HepG2 (cell line): ENCODE data around the gene ZNF444. TPM values are rescaled to one million over a fixed set of nuclear protein-coding genes. Genes with fewer than 3 reads are reported as not detected.

Experiments used
- CCAR2 ChIP-seq: fragments of 200-400 bp; formaldehyde crosslinking; optimal IDR thresholded peaks from 2 replicates; pipeline ENCODE3; 2018; ENCODE audit warnings: low read depth, mild to moderate bottlenecking, low read length, moderate library complexity
- ELF1 ChIP-seq: sonication (generic); formaldehyde crosslinking; IDR thresholded peaks from 2 replicates; pipeline ENCODE4 v1.4.0; 2020; ENCODE audit warnings: missing genetic modification reagents
- EP300 ChIP-seq, 3 experiments: sonication (generic) in 1 of 3; formaldehyde crosslinking in 1 of 3; IDR thresholded peaks; 2 replicates each; pipeline versions ENCODE4 v1.5.1 to v1.6.1; 2011 to 2020; ENCODE audit warnings: low read depth in 2 of 3, low read length in 2 of 3, borderline replicate concordance in 1 of 3, improper control_type of control experiment in 1 of 3, mild to moderate bottlenecking in 1 of 3, missing genetic modification reagents in 1 of 3, moderate library complexity in 1 of 3
- HOXA3 ChIP-seq: sonication (generic); formaldehyde crosslinking; IDR thresholded peaks from 2 replicates; pipeline ENCODE4 v1.5.0; 2020; ENCODE audit warnings: missing genetic modification reagents
- KDM1A ChIP-seq: IDR thresholded peaks from 2 replicates; pipeline ENCODE4 v1.6.1; 2016; ENCODE audit warnings: missing compliant biosample characterization
- MAFG ChIP-seq: sonication (generic); formaldehyde crosslinking; IDR thresholded peaks from 2 replicates; pipeline ENCODE4 v1.5.1; 2020; ENCODE audit warnings: mild to moderate bottlenecking, missing genetic modification reagents
- MIXL1 ChIP-seq: IDR thresholded peaks from 2 replicates; pipeline ENCODE4 v1.6.1; 2016
- MLLT10 ChIP-seq: sonication (generic); formaldehyde crosslinking; IDR thresholded peaks from 2 replicates; pipeline ENCODE4 v1.4.0; 2020; ENCODE audit warnings: missing genetic modification reagents
- MTA3 ChIP-seq: sonication (generic); formaldehyde crosslinking; IDR thresholded peaks from 2 replicates; pipeline ENCODE4 v1.4.0; 2020; ENCODE audit warnings: missing genetic modification reagents
- NCOA5 ChIP-seq: sonication (generic); formaldehyde crosslinking; IDR thresholded peaks from 2 replicates; pipeline ENCODE4 v1.4.0; 2020; ENCODE audit warnings: missing genetic modification reagents
- PAF1 ChIP-seq: IDR thresholded peaks from 2 replicates; pipeline ENCODE4 v1.6.1; 2016; ENCODE audit warnings: missing genetic modification reagents, missing compliant biosample characterization
- RBFOX2 ChIP-seq: fragments of 200-400 bp; formaldehyde crosslinking; IDR thresholded peaks from 2 replicates; pipeline ENCODE4 v1.6.1; 2017; ENCODE audit warnings: low read depth, mild to moderate bottlenecking, low read length
- SIN3A ChIP-seq: IDR thresholded peaks from 2 replicates; pipeline ENCODE4 v1.6.1; 2011; ENCODE audit warnings: low read depth, mild to moderate bottlenecking, control low read depth, low read length, borderline replicate concordance
- SMYD3 ChIP-seq: sonication (generic); formaldehyde crosslinking; IDR thresholded peaks from 2 replicates; pipeline ENCODE4 v1.8.1; 2023; ENCODE audit warnings: mild to moderate bottlenecking, missing genetic modification reagents
- TOPORS ChIP-seq: sonication (generic); formaldehyde crosslinking; IDR thresholded peaks from 2 replicates; pipeline ENCODE4 v1.8.0; 2023; ENCODE audit warnings: mild to moderate bottlenecking, missing genetic modification reagents
- ZBTB20 ChIP-seq: sonication (generic); formaldehyde crosslinking; IDR thresholded peaks from 2 replicates; pipeline ENCODE4 v1.8.1; 2023; ENCODE audit warnings: missing genetic modification reagents, low read depth, mild to moderate bottlenecking, borderline replicate concordance
- ZBTB38 ChIP-seq: sonication (generic); formaldehyde crosslinking; IDR thresholded peaks from 2 replicates; pipeline ENCODE4 v1.5.1; 2020; ENCODE audit warnings: mild to moderate bottlenecking, missing genetic modification reagents
- ZC3H4 ChIP-seq: sonication (generic); formaldehyde crosslinking; IDR thresholded peaks from 2 replicates; pipeline ENCODE4 v1.4.0; 2020; ENCODE audit warnings: missing genetic modification reagents, borderline replicate concordance
- ZNF3 ChIP-seq: IDR thresholded peaks from 2 replicates; pipeline ENCODE4 v1.7.0; 2017; ENCODE audit warnings: inconsistent platforms
- ZNF33B ChIP-seq: sonication (generic); formaldehyde crosslinking; IDR thresholded peaks from 2 replicates; pipeline ENCODE4 v1.5.1; 2020; ENCODE audit warnings: mild to moderate bottlenecking, missing genetic modification reagents
- ZNF460 ChIP-seq: sonication (generic); formaldehyde crosslinking; IDR thresholded peaks from 2 replicates; pipeline ENCODE4 v1.5.1; 2020; ENCODE audit warnings: missing genetic modification reagents, mild to moderate bottlenecking, borderline replicate concordance
- ZNF530 ChIP-seq: sonication (generic); formaldehyde crosslinking; IDR thresholded peaks from 2 replicates; pipeline ENCODE4 v1.5.0; 2020; ENCODE audit warnings: low read depth, mild to moderate bottlenecking, missing genetic modification reagents
- ZNF878 ChIP-seq: sonication (generic); formaldehyde crosslinking; IDR thresholded peaks from 2 replicates; pipeline ENCODE4 v1.8.1; 2023; ENCODE audit warnings: mild to moderate bottlenecking, missing genetic modification reagents, moderate library complexity
- polyA plus RNA-seq, 8 experiments: library from polyadenylated mRNA; depleted of rRNA in 3 of 8; stranded (reverse) in 7 of 8; unstranded in 1 of 8; fragments of >200 nt; fragmentation: Illumina TruSeq in 4 of 8; extraction: Trizol in 4 of 8; gene quantifications; 2 replicates each; pipeline versions ENCODE4 v1.2.1 to v1.2.3, GENCODE V29; 2011 to 2016; ENCODE audit warnings: low read depth in 4 of 8, missing spikeins in 1 of 8, mixed read lengths in 1 of 8; ENCODE audit not compliant: insufficient read depth in 1 of 8
- total RNA-seq, 5 experiments: library from RNA; depleted of rRNA; stranded (reverse); fragments of >200 nt; fragmentation: Illumina TruSeq; extraction: Trizol; gene quantifications; 2 replicates each; pipeline ENCODE4 v1.2.3, GENCODE V29; 2016; ENCODE audit warnings: low read depth in 1 of 5
- TF ChIP-seq, protein P1 (sequence below): sonication (generic); formaldehyde crosslinking; IDR thresholded peaks from 2 replicates; pipeline ENCODE4 v1.5.1; 2020; ENCODE audit warnings: missing genetic modification reagents, mild to moderate bottlenecking, borderline replicate concordance
- TF ChIP-seq, protein P2 (sequence below): sonication (generic); formaldehyde crosslinking; IDR thresholded peaks from 2 replicates; pipeline ENCODE4 v1.4.0; 2020; ENCODE audit warnings: missing genetic modification reagents, borderline replicate concordance
- TF ChIP-seq, protein P3 (sequence below), 2 experiments: sonication (generic) in 1 of 2; formaldehyde crosslinking in 1 of 2; IDR thresholded peaks; 2 replicates each; pipeline versions ENCODE4 v1.4.0 to v1.6.1; 2018 to 2020; ENCODE audit warnings: missing genetic modification reagents in 2 of 2, borderline replicate concordance in 1 of 2, low read depth in 1 of 2, mild to moderate bottlenecking in 1 of 2, missing biosample characterization in 1 of 2

The ZNF444 gene
- total and polyA plus RNA-seq, 2 of the 13 experiments (the other 11 are each of a cell fraction or from before 2014, with no cell fraction given): 27.4 to 30.3 TPM

DNA sequence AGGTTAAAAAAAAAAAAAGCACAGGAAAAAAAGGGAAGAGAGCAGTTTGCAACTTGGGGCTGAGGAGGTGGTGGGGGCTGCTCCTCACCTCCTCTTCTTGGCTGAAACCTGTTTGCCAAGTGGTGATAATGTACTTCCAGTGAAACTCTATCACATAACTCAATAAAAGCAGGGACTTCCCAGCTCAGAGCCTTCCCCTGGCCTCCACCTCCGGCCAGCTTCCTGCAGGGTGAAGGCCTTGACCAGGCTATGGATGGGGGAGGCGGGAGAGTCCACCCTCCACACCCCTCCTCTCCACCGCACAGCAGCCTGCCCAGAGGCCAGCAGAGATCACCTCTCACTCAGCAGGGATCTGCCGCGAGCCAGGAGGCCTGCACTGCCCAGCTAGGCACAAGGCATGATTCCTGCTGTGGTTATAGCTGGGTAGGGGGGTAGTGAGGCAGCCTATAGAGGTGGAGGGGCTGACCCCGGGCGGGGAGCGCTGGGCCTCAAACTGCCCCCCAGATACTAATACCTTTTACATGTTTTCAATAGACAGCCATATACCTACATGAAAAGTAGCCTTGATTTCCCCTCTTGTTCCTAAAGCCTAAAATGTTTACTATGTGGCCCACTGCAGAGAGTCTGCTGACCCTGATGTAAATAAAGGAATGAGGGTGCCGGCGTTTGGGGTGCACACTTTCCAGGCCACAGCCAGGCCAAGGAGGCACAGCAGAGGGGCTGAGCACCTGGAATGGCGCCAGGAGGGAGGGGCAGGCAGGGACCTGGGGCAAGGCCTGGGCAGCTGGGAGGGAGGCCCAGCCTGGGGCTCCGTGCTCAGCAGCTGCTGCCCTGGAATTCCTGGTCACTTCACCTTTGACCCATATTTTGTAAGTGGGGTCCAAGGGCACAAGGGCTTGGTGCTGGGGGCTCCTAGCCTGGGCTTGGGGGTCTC is 30.3 kb upstream of the ZNF444 start (continued):
- TF ChIP-seq, protein P1, sequence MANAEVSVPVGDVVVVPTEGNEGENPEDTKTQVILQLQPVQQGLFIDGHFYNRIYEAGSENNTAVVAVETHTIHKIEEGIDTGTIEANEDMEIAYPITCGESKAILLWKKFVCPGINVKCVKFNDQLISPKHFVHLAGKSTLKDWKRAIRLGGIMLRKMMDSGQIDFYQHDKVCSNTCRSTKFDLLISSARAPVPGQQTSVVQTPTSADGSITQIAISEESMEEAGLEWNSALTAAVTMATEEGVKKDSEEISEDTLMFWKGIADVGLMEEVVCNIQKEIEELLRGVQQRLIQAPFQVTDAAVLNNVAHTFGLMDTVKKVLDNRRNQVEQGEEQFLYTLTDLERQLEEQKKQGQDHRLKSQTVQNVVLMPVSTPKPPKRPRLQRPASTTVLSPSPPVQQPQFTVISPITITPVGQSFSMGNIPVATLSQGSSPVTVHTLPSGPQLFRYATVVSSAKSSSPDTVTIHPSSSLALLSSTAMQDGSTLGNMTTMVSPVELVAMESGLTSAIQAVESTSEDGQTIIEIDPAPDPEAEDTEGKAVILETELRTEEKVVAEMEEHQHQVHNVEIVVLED (CRISPR knock-in tag): 0 out of 2 replicates have a peak, but pooled peaks have one; percentile 29
- TF ChIP-seq NCOA5 (CRISPR knock-in tag): no peak
- TF ChIP-seq MAFG (CRISPR knock-in tag): no peak
- TF ChIP-seq ZNF530 (CRISPR knock-in tag): no peak
- TF ChIP-seq SMYD3: no peak
- TF ChIP-seq ZNF460: peak; percentile 55
- TF ChIP-seq MTA3 (CRISPR knock-in tag): no peak
- TF ChIP-seq ZC3H4 (CRISPR knock-in tag): no peak
- TF ChIP-seq ZBTB38: 0 out of 2 replicates have a peak, but pooled peaks have one; percentile 23
- no peak for TF ChIP-seq ZNF33B (CRISPR knock-in tag)
- no peak for TF ChIP-seq TOPORS (CRISPR knock-in tag)
- 0 out of 2 replicates have a peak, but pooled peaks have one; percentile 28 for TF ChIP-seq SIN3A
- no peak for TF ChIP-seq KDM1A
- no peak for TF ChIP-seq MLLT10
- TF ChIP-seq HOXA3 (CRISPR knock-in tag): peak; percentile 47; the same call in 1 of the 2 replicates
- 0 out of 2 replicates have a peak, but pooled peaks have one; percentile 50 for TF ChIP-seq ZBTB20
- TF ChIP-seq ZNF3 (CRISPR knock-in tag): no peak
- TF ChIP-seq ELF1: no peak; the same call in 1 of the 2 replicates
- TF ChIP-seq PAF1 (CRISPR knock-in tag): no peak
- TF ChIP-seq RBFOX2: peak; percentile 55
- peak in 1 of 2 experiments; percentile 48 for TF ChIP-seq EP300 (IDR thresholded peaks at IDR 0.05; ENCODE audit: low read depth in 2 of 2, low read length in 2 of 2)
- TF ChIP-seq EP300 (CRISPR knock-in tag; IDR thresholded peaks at IDR 0.05; ENCODE audit: borderline replicate concordance): no peak; the same call in 1 of the 2 replicates
- TF ChIP-seq, protein P2, sequence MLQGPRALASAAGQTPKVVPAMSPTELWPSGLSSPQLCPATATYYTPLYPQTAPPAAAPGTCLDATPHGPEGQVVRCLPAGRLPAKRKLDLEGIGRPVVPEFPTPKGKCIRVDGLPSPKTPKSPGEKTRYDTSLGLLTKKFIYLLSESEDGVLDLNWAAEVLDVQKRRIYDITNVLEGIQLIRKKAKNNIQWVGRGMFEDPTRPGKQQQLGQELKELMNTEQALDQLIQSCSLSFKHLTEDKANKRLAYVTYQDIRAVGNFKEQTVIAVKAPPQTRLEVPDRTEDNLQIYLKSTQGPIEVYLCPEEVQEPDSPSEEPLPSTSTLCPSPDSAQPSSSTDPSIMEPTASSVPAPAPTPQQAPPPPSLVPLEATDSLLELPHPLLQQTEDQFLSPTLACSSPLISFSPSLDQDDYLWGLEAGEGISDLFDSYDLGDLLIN (CRISPR knock-in tag): no peak
- no peak for TF ChIP-seq CCAR2
- TF ChIP-seq ZNF878 (CRISPR knock-in tag): peak; percentile 55; the same call in 1 of the 2 replicates
- TF ChIP-seq MIXL1 (CRISPR knock-in tag): peak; percentile 57
- TF ChIP-seq, protein P3, sequence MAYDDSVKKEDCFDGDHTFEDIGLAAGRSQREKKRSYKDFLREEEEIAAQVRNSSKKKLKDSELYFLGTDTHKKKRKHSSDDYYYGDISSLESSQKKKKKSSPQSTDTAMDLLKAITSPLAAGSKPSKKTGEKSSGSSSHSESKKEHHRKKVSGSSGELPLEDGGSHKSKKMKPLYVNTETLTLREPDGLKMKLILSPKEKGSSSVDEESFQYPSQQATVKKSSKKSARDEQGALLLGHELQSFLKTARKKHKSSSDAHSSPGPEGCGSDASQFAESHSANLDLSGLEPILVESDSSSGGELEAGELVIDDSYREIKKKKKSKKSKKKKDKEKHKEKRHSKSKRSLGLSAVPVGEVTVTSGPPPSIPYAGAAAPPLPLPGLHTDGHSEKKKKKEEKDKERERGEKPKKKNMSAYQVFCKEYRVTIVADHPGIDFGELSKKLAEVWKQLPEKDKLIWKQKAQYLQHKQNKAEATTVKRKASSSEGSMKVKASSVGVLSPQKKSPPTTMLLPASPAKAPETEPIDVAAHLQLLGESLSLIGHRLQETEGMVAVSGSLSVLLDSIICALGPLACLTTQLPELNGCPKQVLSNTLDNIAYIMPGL (CRISPR knock-in tag; IDR thresholded peaks at IDR 0.05; ENCODE audit: borderline replicate concordance in 1 of 2, low read depth in 1 of 2): peak; percentile 18 to 27; a peak in 3 of 4 replicates
